Measurements from ENCODE around the gene TMCC3. TPM values are rescaled to one million over a fixed set of nuclear protein-coding genes. Genes with fewer than 3 reads are reported as not detected.
A peak's percentile ranks its signal among the peaks of the same experiment; 100 is the strongest.

Gene TMCC3
- total and polyA plus RNA-seq, 4 donors = 0.81 to 2.3 (median 1.5) TPM

- no peak for DNase-seq (ENCODE audit: low spot score)
- no peak overlapping the region for H3K4me3 ChIP-seq (ENCODE audit: low read depth in 1 of 3, low read length in 3 of 3)
- 62% methylated on average over 6 of the region's 6 CpGs for WGBS
- no peaks in the 10 kb centered on the region for H3K9me3 ChIP-seq (ENCODE audit: control insufficient read depth in 4 of 4, low read length in 3 of 4)
- peaks cover 0 to 10% (median 5%) of the 10 kb centered on the region in 4 donors for H3K4me1 ChIP-seq (ENCODE audit: control insufficient read depth in 4 of 4, insufficient read depth in 4 of 4, low read length in 3 of 4)
- H3K27me3 ChIP-seq (ENCODE audit: control insufficient read depth in 4 of 4, insufficient read depth in 4 of 4, low read length in 3 of 4) = no peaks in the 10 kb centered on the region
- H3K27ac ChIP-seq (ENCODE audit: low read depth in 1 of 2, low read length in 2 of 2) = no peak overlapping the region
- no peaks in the 10 kb centered on the region for H3K36me3 ChIP-seq (ENCODE audit: control insufficient read depth in 4 of 4, insufficient read depth in 3 of 4, low read depth in 1 of 4, low read length in 3 of 4)
- no peak overlapping the region for H3K9ac ChIP-seq (ENCODE audit: low read depth in 1 of 2, low read length in 2 of 2)
- TF ChIP-seq HNF4G (IDR thresholded peaks at IDR 0.05) = no peak
- peak; percentile 46 for TF ChIP-seq NR2F2 (IDR thresholded peaks at IDR 0.05)
- peak; percentile 16 for TF ChIP-seq SP1 (IDR thresholded peaks at IDR 0.05)
- TF ChIP-seq HNF4A (conservative IDR thresholded peaks at IDR 0.05) = no peak
- no peak for TF ChIP-seq FOXA1 (IDR thresholded peaks at IDR 0.05)
- TF ChIP-seq, protein P1, sequence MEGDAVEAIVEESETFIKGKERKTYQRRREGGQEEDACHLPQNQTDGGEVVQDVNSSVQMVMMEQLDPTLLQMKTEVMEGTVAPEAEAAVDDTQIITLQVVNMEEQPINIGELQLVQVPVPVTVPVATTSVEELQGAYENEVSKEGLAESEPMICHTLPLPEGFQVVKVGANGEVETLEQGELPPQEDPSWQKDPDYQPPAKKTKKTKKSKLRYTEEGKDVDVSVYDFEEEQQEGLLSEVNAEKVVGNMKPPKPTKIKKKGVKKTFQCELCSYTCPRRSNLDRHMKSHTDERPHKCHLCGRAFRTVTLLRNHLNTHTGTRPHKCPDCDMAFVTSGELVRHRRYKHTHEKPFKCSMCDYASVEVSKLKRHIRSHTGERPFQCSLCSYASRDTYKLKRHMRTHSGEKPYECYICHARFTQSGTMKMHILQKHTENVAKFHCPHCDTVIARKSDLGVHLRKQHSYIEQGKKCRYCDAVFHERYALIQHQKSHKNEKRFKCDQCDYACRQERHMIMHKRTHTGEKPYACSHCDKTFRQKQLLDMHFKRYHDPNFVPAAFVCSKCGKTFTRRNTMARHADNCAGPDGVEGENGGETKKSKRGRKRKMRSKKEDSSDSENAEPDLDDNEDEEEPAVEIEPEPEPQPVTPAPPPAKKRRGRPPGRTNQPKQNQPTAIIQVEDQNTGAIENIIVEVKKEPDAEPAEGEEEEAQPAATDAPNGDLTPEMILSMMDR (IDR thresholded peaks at IDR 0.05; ENCODE audit: low read depth, low read length, missing input control) = no peak
- TF ChIP-seq JUND (IDR thresholded peaks at IDR 0.05) = no peak
- TF ChIP-seq, protein P2, sequence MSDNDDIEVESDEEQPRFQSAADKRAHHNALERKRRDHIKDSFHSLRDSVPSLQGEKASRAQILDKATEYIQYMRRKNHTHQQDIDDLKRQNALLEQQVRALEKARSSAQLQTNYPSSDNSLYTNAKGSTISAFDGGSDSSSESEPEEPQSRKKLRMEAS (IDR thresholded peaks at IDR 0.05) = no peak
- no peak for TF ChIP-seq TAF1 (conservative IDR thresholded peaks at IDR 0.05)
- TF ChIP-seq EGR1 (IDR thresholded peaks at IDR 0.05; ENCODE audit: low read depth in 2 of 2) = no peak
Measured at GRCh38 chr12:94592080-94592479, 58.3 kb downstream of the TMCC3 start.

DNA sequence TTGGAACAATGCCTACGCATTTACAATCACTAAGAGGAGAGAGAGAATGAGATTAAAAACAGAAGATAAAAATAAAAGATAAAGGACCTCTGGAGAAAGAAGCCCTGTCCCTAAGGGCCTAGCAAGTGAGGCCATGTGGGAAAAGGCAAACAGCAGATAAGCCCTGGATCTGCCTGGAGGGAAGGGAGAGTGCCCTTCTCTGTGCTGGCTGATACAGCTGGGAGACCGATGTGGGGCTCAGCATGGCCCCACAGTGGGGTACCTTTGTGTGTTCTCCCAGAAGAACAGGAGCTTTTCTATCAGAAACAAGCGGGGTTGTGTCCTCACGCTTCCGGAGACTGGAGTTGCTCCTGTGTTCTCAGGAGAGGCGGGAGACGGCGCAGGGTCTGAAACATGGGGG is 59.9 kb downstream of the TMCC3 start:
- Histone ChIP-seq H3K9me3 (ENCODE audit: control insufficient read depth in 4 of 4, low read length in 3 of 4) (no peaks in the 10 kb centered on the region), H3K27ac (ENCODE audit: low read depth in 1 of 2, low read length in 2 of 2) (no peak overlapping the region), H3K36me3 (ENCODE audit: control insufficient read depth in 4 of 4, insufficient read depth in 3 of 4, low read depth in 1 of 4, low read length in 3 of 4) (no peaks in the 10 kb centered on the region), H3K9ac (ENCODE audit: low read depth in 1 of 2, low read length in 2 of 2) (no peak overlapping the region), H3K27me3 (ENCODE audit: control insufficient read depth in 4 of 4, insufficient read depth in 4 of 4, low read length in 3 of 4) (no peaks in the 10 kb centered on the region), H3K4me3 (ENCODE audit: low read depth in 1 of 3, low read length in 3 of 3) (no peak overlapping the region), H3K4me1 (ENCODE audit: control insufficient read depth in 4 of 4, insufficient read depth in 4 of 4, low read length in 3 of 4) (peaks cover 0 to 13% (median 4%) of the 10 kb centered on the region in 4 donors)
- no peak for DNase-seq (ENCODE audit: low spot score)
- WGBS = 91% methylated on average over 8 of the region's 8 CpGs
- TF ChIP-seq NR2F2 (IDR thresholded peaks at IDR 0.05) (no peak), FOXA2 (IDR thresholded peaks at IDR 0.05) (no peak), GABPA (IDR thresholded peaks at IDR 0.05 in 1 of 2, conservative IDR thresholded peaks at IDR 0.05 in 1 of 2) (no peak), EGR1 (IDR thresholded peaks at IDR 0.05; ENCODE audit: low read depth in 2 of 2) (no peak), TAF1 (conservative IDR thresholded peaks at IDR 0.05) (no peak), HNF4A (conservative IDR thresholded peaks at IDR 0.05) (no peak), SP1 (IDR thresholded peaks at IDR 0.05) (no peak), HNF4G (IDR thresholded peaks at IDR 0.05) (no peak), JUND (IDR thresholded peaks at IDR 0.05) (no peak), FOXA1 (IDR thresholded peaks at IDR 0.05) (no peak), RAD21 (IDR thresholded peaks at IDR 0.05) (no peak), YY1 (IDR thresholded peaks at IDR 0.05) (no peak), RXRA (IDR thresholded peaks at IDR 0.05) (no peak)
- TF ChIP-seq, protein P1 (IDR thresholded peaks at IDR 0.05; ENCODE audit: low read depth, low read length, missing input control) = no peak
- TF ChIP-seq, protein P3, sequence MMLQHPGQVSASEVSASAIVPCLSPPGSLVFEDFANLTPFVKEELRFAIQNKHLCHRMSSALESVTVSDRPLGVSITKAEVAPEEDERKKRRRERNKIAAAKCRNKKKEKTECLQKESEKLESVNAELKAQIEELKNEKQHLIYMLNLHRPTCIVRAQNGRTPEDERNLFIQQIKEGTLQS (IDR thresholded peaks at IDR 0.05) = no peak
- TF ChIP-seq, protein P2 (IDR thresholded peaks at IDR 0.05) = no peak
- TF ChIP-seq, protein P4, sequence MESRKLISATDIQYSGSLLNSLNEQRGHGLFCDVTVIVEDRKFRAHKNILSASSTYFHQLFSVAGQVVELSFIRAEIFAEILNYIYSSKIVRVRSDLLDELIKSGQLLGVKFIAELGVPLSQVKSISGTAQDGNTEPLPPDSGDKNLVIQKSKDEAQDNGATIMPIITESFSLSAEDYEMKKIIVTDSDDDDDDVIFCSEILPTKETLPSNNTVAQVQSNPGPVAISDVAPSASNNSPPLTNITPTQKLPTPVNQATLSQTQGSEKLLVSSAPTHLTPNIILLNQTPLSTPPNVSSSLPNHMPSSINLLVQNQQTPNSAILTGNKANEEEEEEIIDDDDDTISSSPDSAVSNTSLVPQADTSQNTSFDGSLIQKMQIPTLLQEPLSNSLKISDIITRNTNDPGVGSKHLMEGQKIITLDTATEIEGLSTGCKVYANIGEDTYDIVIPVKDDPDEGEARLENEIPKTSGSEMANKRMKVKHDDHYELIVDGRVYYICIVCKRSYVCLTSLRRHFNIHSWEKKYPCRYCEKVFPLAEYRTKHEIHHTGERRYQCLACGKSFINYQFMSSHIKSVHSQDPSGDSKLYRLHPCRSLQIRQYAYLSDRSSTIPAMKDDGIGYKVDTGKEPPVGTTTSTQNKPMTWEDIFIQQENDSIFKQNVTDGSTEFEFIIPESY (IDR thresholded peaks at IDR 0.05) = no peak
- TF ChIP-seq, protein P5, sequence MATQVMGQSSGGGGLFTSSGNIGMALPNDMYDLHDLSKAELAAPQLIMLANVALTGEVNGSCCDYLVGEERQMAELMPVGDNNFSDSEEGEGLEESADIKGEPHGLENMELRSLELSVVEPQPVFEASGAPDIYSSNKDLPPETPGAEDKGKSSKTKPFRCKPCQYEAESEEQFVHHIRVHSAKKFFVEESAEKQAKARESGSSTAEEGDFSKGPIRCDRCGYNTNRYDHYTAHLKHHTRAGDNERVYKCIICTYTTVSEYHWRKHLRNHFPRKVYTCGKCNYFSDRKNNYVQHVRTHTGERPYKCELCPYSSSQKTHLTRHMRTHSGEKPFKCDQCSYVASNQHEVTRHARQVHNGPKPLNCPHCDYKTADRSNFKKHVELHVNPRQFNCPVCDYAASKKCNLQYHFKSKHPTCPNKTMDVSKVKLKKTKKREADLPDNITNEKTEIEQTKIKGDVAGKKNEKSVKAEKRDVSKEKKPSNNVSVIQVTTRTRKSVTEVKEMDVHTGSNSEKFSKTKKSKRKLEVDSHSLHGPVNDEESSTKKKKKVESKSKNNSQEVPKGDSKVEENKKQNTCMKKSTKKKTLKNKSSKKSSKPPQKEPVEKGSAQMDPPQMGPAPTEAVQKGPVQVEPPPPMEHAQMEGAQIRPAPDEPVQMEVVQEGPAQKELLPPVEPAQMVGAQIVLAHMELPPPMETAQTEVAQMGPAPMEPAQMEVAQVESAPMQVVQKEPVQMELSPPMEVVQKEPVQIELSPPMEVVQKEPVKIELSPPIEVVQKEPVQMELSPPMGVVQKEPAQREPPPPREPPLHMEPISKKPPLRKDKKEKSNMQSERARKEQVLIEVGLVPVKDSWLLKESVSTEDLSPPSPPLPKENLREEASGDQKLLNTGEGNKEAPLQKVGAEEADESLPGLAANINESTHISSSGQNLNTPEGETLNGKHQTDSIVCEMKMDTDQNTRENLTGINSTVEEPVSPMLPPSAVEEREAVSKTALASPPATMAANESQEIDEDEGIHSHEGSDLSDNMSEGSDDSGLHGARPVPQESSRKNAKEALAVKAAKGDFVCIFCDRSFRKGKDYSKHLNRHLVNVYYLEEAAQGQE (IDR thresholded peaks at IDR 0.05) = no peak

Data from liver (tissue), 9 donors.